M059J (cell line): ENCODE measurements around the gene CALML3. TPM values are rescaled to one million over a fixed set of nuclear protein-coding genes. Genes with fewer than 3 reads are reported as not detected.

ENCODE experiments used
- DNase-seq: peaks from one replicate; pipeline ENCODE4 v3.0.0-alpha.2; 2012; ENCODE audit warnings: low read depth
- total RNA-seq: library from RNA; depleted of rRNA; stranded (reverse); fragments of >200 nt; shearing (Covaris generic); gene quantifications from 2 replicates; pipeline ENCODE4 v1.2.3, GENCODE V29; 2014

The CALML3 gene
- total RNA-seq, 1 experiment from 2014 or later, result not detected

GRCh38 chr10:5525561-5526341, 990 bp downstream of the CALML3 start:
- no peak for DNase-seq

DNA sequence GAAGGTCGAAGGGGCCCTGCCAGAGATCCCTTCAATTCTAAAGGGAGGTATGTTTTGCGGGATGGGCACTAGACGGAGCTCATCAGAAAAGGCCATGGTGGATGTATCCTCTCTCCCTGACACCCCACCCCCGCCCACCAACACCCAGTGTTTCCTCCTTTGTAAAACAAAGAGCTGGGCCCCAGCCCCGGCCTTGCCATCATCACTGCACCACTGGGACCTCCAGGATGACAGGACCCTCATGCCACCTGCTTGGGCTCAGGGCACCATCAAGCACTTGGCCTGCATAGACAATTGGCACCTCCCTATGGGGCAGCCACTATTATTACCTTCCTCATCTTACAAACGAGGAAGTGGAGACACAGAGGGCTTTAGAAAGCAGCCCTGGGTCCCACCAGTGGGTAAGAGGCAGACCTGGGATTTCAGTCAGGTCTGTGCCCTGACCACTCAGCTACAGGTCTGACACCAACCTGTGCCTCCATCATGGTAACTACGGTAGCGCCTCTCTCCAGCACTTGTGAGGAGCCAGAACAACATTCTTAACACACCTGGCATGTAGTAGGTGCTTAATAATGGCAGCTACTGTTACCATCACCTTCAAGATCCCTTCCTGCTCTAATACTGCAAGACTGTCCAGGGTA, 2.0 kb downstream of the CALML3 start:
- no peak for DNase-seq

DNA sequence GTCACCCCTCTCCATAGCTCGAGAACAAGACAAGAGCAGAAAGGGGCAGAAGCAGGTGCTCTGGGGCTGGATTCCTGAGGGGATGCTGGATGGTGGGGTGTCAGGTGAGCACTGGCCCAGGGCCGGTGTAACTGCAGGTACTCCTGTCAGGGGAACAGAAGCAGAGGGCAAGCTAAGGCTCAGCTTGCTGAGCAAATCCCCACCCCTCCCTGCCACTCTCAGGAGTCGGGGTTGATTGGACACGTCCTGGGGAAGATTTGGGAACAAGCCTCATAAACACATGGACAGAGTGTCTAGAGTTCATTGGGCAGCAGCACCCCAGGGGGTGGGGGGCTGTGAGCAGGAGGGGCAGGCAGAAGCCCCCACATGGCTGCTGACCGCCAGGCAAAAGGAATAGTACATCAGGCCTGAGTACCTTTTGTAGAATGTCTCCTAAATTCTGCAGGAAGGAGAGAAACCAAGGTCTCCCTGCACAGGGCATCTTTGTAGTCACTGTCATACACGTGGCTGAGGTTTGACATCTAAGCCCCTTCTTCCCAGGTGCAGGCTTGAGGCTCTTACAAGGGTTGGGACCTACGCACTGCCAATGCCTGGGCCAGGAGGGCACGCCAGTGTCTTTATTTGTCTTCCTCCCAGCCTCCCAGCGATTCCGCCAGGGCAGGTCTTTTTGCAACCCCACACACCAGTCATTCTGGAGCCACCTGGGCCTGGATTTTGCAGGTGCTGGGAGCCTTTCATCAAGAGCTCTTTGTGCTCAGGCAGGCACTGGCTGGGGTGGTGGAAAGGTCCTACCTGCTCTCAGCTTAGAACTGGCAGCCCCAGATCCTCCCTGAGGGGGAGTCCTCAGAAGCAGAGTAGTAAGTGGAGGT, 2.8 kb downstream of the CALML3 start:
- no peak for DNase-seq

GRCh38 chr10:5528989-5529701, 4.4 kb downstream of the CALML3 start:
- no peak for DNase-seq

DNA sequence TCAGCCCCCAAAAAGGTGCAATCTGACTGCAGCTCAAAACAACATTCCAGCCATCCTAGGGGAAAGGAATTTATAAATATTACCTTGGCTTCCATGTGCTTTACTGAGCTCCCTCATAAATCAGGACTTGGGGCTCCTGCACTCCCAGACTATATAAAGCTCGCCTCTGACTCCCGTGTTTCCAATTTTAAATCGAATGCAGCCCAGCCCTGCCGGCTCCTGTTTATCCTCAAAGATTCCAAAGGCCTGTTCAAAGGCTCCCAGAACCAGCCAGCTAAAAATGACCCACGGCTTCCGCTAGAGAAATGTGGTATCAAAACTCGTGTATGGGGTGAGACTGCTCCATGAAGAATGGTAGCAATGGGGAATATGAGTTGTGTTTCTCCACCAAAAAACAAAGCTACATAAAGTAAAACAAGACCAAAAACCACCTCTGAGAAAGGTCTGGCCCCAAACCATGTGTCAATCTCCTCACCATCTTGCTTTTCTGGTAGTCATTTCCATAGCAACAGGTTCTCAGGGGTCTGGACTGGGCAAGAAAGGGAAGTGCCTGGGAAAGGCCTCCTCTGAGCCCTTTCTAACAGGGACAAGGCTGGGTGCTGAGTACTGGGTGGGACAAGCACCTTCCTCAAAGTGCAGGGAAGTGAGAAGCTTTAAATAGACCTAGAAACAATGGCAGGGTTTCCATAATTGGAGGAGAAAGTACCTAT, 5.1 kb downstream of the CALML3 start:
- no peak for DNase-seq

DNA sequence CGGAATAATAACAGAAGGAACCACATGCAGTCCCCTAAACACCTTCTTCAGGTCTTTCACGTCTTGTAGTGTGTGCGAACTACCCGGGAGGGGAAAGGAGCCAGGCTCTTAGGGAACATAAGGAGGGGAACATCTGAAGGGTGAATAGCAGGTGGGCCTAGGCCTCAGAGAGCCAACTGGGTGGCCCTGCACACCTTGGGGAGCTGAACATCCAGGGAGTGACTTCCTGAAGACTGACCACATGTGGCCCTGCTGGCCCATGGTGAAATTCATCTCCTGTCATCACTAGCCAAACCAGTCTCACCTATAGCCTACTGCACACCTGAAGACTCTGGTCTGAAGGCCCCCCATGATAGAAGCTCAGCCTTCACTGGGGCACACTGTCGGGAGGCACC, 5.6 kb downstream of the CALML3 start:
- no peak for DNase-seq

GRCh38 chr10:5530846-5531557, 6.2 kb downstream of the CALML3 start:
- DNase-seq, result no peak

DNA sequence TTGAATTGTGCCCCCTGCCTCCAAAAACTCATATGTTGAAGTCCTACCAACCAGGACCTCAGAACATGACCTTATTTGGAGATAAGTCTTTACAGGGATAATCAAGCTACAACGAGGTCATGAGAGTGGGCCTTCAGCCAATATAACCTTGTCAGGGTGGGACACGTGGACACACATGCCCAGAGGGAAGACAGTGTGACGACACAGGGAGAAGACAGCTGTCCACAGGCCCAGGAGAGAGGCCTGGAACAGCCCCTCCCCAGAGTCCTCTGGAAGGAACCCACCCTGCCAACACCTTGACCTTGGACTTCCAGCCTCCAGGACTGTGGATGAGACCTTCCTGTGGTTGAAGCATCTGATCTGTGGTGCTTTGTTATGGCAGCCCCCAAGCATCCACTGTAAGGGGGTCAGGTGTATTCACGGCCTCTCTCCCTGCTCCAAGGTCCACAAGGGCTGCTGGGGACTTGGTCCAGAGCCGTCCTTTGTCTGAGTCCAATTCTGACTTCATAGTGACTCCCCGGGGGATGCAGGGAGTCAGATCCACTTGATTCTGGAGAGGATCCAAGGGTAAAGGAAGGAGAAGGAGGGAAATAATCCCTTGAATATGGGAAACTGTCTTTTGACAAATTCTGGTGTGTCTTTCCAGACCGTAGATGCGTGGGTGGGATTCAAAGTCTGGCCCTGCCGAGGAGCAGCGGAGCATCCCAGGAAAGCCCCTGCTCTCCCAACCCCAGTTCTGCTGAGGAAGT, 7.0 kb downstream of the CALML3 start:
- no peak for DNase-seq

GRCh38 chr10:5532307-5532605, 7.5 kb downstream of the CALML3 start:
- DNase-seq, result no peak

GRCh38 chr10:5532618-5533097, 7.9 kb downstream of the CALML3 start:
- no peak for DNase-seq

GRCh38 chr10:5533098-5533731, 8.5 kb downstream of the CALML3 start:
- no peak for DNase-seq

DNA sequence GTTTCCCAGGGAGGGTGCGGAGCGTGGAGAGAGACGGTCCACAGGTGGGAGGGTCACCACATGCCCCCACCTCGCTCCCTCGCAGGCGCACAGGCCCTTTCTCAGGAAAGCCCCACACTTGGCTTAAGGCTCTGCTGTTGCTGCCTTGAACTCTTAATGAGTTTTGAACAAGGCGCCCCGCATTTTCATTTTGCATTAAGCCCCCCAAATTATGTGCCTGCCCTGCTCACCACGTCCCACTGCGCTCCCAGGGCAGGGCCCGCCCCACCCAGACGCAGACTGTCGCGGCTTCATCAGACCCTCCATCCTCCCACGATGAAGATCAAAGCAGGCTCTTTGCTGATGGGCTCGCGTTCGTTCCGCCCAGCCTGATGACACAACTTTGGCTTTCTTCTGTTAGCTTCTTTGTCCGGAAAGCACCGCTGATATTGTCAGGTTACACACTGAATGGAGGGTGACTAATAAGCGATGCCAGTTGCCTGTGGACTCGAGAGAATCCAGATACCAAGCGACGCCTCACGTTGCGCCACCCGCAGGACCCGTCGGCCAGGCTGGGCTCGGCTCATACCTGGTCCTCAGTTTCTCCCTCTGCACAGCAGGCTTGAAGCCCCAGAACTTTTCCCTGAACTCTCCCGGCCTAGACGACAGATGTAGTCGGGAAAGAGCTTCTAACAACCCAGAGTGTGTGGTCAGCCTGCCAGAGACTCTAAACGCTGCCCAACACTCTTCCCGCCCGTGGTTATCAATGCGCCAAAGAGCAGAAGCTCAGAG, 9.5 kb downstream of the CALML3 start:
- DNase-seq, result no peak

- no peak for DNase-seq
Measured at GRCh38 chr10:5534880-5535856, 10.4 kb downstream of the CALML3 start.

DNA sequence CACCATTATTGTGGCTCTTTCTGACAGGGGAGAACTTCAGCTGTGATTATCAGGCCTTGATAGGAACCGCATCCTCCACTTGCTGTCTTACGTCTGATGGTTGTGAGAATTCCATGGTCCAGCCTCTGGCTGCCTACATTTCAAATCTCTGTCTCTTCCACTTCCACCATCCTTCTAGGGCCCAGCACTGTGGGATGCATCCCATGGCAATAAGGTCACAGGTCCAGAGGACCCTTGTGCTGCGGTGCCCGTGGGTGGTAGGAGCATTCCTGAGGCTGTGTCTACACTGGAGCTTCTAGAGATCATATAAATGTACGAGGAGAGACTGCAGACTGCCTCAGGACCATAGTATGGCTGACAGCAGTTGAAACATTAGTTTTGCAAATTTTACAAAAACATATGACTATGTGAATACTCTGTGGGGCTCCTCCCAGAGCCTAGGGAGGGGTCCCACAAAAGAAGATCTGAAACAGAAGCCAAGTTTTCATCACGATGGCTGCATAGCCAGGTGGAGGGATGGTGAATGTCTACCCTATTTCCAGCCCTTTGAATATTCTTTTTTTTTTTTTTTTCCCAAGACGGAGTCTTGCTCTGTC, 11.8 kb downstream of the CALML3 start:
- DNase-seq, result no peak

DNA sequence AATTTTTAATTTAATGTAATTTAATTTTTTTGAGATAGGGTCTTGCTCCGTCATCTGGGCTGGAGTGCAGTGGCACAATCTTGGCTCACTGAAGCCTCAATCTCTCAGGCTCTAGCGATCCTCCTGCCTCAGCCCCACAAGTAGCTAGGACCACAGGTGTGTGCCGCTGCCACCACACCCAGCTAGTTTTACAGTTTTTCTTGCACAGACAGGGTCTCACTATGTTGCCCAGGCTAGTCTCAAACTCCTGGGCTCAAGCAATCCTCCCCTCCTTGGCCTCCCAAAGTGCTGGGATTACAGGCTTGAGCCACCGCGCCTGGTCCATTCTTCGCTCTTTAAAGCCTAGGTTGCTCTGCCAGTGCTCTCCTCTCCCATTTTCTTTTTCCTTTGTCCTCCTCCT, 12.9 kb downstream of the CALML3 start:
- no peak for DNase-seq

DNA sequence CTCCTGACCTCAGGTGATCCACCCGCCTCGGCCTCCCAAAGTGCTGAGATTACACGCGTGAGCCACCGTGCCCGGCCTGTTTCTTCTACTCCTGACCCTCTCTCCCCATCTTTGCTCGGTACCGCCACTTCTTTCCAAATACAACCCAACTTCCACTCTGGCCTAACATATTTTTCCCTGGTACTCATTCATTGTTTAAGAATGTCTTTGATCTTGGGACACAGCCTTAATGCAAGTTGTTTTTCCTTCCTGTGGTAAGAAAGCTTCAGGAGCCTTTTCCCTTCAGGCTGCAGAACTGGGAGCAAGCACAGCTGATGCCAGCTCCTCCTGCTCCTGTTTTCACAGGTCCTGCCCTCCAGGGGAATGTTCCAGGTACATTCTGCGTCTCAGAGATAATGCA, 13.7 kb downstream of the CALML3 start:
- peak; percentile 72 for DNase-seq
